ENCODE measurements around the gene PDE6H. TPM values are rescaled to one million over a fixed set of nuclear protein-coding genes. Genes with fewer than 3 reads are reported as not detected.

Gene PDE6H
- total and polyA plus RNA-seq, 2 of the 8 experiments (the other 6 are each of a cell fraction or from before 2014, with no cell fraction given), result not detected

GRCh38 chr12:14934511-14934910, 38.3 kb upstream of the PDE6H start:
- no peak overlapping the region for H3K4me2 ChIP-seq (ENCODE audit: insufficient read depth in 1 of 2, low read depth in 2 of 2, low read length in 2 of 2)
- no peaks in the 10 kb centered on the region for H3K79me2 ChIP-seq (ENCODE audit: control insufficient read depth in 1 of 2, insufficient read depth in 2 of 2, low read length in 2 of 2)
- H4K20me1 ChIP-seq (replicated peaks in 1 of 2; ENCODE audit: control insufficient read depth in 1 of 2, insufficient read depth in 2 of 2, low read length in 2 of 2), result no peaks in the 10 kb centered on the region
- no peak overlapping the region for H3K4me3 ChIP-seq (ENCODE audit: extremely low read depth in 1 of 4, insufficient read depth in 2 of 4, low read depth in 3 of 4, low read length in 4 of 4)
- H2BK120ac ChIP-seq (replicated peaks; ENCODE audit: low read depth, low read length), result no peak overlapping the region
- H2BK12ac ChIP-seq (ENCODE audit: low read depth, low read length), result no peak overlapping the region
- no peak overlapping the region for H2BK15ac ChIP-seq (ENCODE audit: low read length)
- H3K23ac ChIP-seq (ENCODE audit: insufficient read length), result no peak overlapping the region
- H2AK5ac ChIP-seq (ENCODE audit: low read depth, low read length), result no peak overlapping the region
- no peak overlapping the region for H3K56ac ChIP-seq (replicated peaks; ENCODE audit: insufficient read length, low read depth, low read length)
- no peak overlapping the region for H4K5ac ChIP-seq (ENCODE audit: insufficient read length, low read depth, low read length)
- H3K14ac ChIP-seq (ENCODE audit: insufficient read length), result no peak overlapping the region
- ChIA-PET CTCF (ENCODE audit: partially characterized antibody) (interaction anchor here (0.6 to 1.9 kb wide), 9 partner anchors 10 to 87 kb away, joined by 3 to 6 read pairs (median 4); partner anchors contain the start of gene PDE6H), POLR2A (ENCODE audit: partially characterized antibody) (no interaction called here)
- no peak overlapping the region for H3K9ac ChIP-seq (replicated peaks in 1 of 4; ENCODE audit: extremely low read depth in 1 of 4, low read depth in 3 of 4, low read length in 3 of 4)
- no peaks in the 10 kb centered on the region for H3K4me1 ChIP-seq (replicated peaks in 1 of 4; ENCODE audit: control insufficient read depth in 3 of 4, insufficient read depth in 4 of 4, low read length in 3 of 4)
- 87% methylated on average over 2 of the region's 2 CpGs; no CpG with 5 or more reads in 1 of the 2 experiments for WGBS, 2 experiments (ENCODE audit: extremely low coverage in 1 of 2, insufficient coverage in 1 of 2, insufficient read length in 1 of 2, insufficient replicate concordance in 2 of 2, low coverage in 1 of 2, low lambda C conversion rate in 2 of 2, missing lambda C conversion rate in 1 of 2)
- no peaks in the 10 kb centered on the region for H3K36me3 ChIP-seq (ENCODE audit: control insufficient read depth in 2 of 4, insufficient read depth in 4 of 4, low read length in 3 of 4)
- no peak overlapping the region for H3K27ac ChIP-seq (ENCODE audit: low read depth, low read length)
- no peaks in the 10 kb centered on the region for H3K9me3 ChIP-seq (ENCODE audit: insufficient read depth in 2 of 2, low read depth in 1 of 2, low read length in 1 of 2)
- H2BK20ac ChIP-seq (ENCODE audit: low read length), result no peak overlapping the region
- no peak overlapping the region for H3K18ac ChIP-seq (ENCODE audit: extremely low read depth, low read length)
- FAIRE-seq (no peak), DNase-seq (ENCODE audit: low read depth in 1 of 2, low spot score in 2 of 2) (no peak)
- peak overlapping the region; percentile 42; the same call in 1 of the 2 replicates for H2AFZ ChIP-seq (ENCODE audit: low read length)
- no peaks in the 10 kb centered on the region for H3K79me1 ChIP-seq (ENCODE audit: low read depth, low read length)
- no peaks in the 10 kb centered on the region for H3K27me3 ChIP-seq (replicated peaks in 1 of 4; ENCODE audit: control insufficient read depth in 3 of 4, extremely low read depth in 1 of 4, insufficient read depth in 3 of 4, low read length in 3 of 4)
- H4K91ac ChIP-seq (replicated peaks; ENCODE audit: insufficient read length, low read length), result no peak overlapping the region
- no peaks in the 10 kb centered on the region for H3K23me2 ChIP-seq (ENCODE audit: low read depth, low read length)
- no peak overlapping the region for H4K8ac ChIP-seq (ENCODE audit: extremely low read depth, insufficient read depth, low read length)
- H2BK5ac ChIP-seq (ENCODE audit: low read depth, low read length), result no peak overlapping the region
- H3K4ac ChIP-seq (replicated peaks; ENCODE audit: insufficient read length, low read depth, low read length), result no peak overlapping the region
- TF ChIP-seq NANOG (IDR thresholded peaks at IDR 0.05; ENCODE audit: insufficient read depth, low read depth, low read length, poor library complexity, severe bottlenecking) (no peak), RNF2 (IDR thresholded peaks at IDR 0.05; ENCODE audit: borderline replicate concordance, low read depth, low read length, missing control alignments, poor library complexity, severe bottlenecking) (no peak)

All from H1 (cell line).